Right lobe of liver (tissue), 4 donors: ENCODE results near the gene POLN.

Experiments
- CTCF ChIP-seq, 4 donors: fragments of 200-600 bp in 3 of 4; fragments of 450-650 bp in 1 of 4; IDR thresholded peaks; one replicate each; pipeline versions ENCODE4 v1.5.1 to v1.8.0; 2016 to 2022; ENCODE audit warnings: antibody characterized with exemption in 4 of 4, mild to moderate bottlenecking in 2 of 4
- POLR2A ChIP-seq: fragments of 450-650 bp; IDR thresholded peaks from one replicate; pipeline ENCODE4 v1.6.1; 2017; ENCODE audit warnings: antibody characterized with exemption, mild to moderate bottlenecking
- donor health status: DM: no; HTN: no; CAD: no.
- donor health status: DM: no; HTN: no; CAD: no.
- donor health status: DM: no; HTN: yes; CAD: no.

- TF ChIP-seq CTCF (IDR thresholded peaks at IDR 0.05) = no peak
- TF ChIP-seq POLR2A = no peak
Measured at GRCh38 chr4:2264481-2265041, 22.6 kb upstream of the POLN start.
